C4-2B (cell line): ENCODE results near the gene MAP1LC3B2.

Source experiments
- CTCF ChIP-seq: fragments of 450-650 bp; conservative IDR thresholded peaks from 2 replicates; pipeline ENCODE4 v1.5.1; 2017; ENCODE audit warnings: mild to moderate bottlenecking
- ZFX ChIP-seq: fragments of 450-650 bp; IDR thresholded peaks from 2 replicates; pipeline ENCODE4 v1.6.1; 2017

- TF ChIP-seq CTCF (no peak), ZFX (no peak)
Measured at GRCh38 chr12:116545936-116546335, 13.2 kb upstream of the MAP1LC3B2 start.
